ENCODE results near the gene ANTXR1. TPM values are rescaled to one million over a fixed set of nuclear protein-coding genes. Genes with fewer than 3 reads are reported as not detected.
"Not testable (repeated sequence)": the region's sequence is repeated elsewhere in the genome, so short reads cannot be mapped to it uniquely, and the experiment has no call there.

ANTXR1 gene
- total RNA-seq, 2 experiments from 2014 or later = not detected

GRCh38 chr2:69169655-69170389, 156.8 kb downstream of the ANTXR1 start:
- Mint-ChIP-seq H3K27me3 (peaks cover 33% of the 10 kb centered on the region), H3K27ac (no peak overlapping the region), H3K4me3 (no peak overlapping the region), H3K9me3 (no peaks in the 10 kb centered on the region), H3K36me3 (no peaks in the 10 kb centered on the region), H3K4me1 (ENCODE audit: low read depth) (no peaks in the 10 kb centered on the region)
- DNase-seq = peak; percentile 28
- intact Hi-C loops (cut with micrococcal nuclease) = loop anchor here (10.0 kb wide), 1 partner anchor 135 kb away; no protein-coding TSS in a partner anchor
- ChIA-PET POLR2A (no interaction called here), CTCF (no interaction called here)

GRCh38 chr2:69170661-69171060, 157.7 kb downstream of the ANTXR1 start:
- intact Hi-C loops (cut with micrococcal nuclease) = no loop called here
- H3K27ac Mint-ChIP-seq = no peak overlapping the region
- H3K4me3 Mint-ChIP-seq = no peak overlapping the region
- H3K9me3 Mint-ChIP-seq = no peaks in the 10 kb centered on the region
- ChIA-PET POLR2A (no interaction called here), CTCF (no interaction called here)
- H3K36me3 Mint-ChIP-seq = no peaks in the 10 kb centered on the region
- H3K27me3 Mint-ChIP-seq = peaks cover 31% of the 10 kb centered on the region
- no peaks in the 10 kb centered on the region for H3K4me1 Mint-ChIP-seq (ENCODE audit: low read depth)
- DNase-seq = no peak

- POLR2A ChIA-PET = no interaction called here
- no peak for DNase-seq
- Mint-ChIP-seq H3K9me3 (no peaks in the 10 kb centered on the region), H3K27me3 (peaks cover 35% of the 10 kb centered on the region), H3K36me3 (no peaks in the 10 kb centered on the region), H3K4me1 (ENCODE audit: low read depth) (no peaks in the 10 kb centered on the region), H3K4me3 (no peak overlapping the region), H3K27ac (no peak overlapping the region)
- CTCF ChIA-PET = no interaction called here
- intact Hi-C loops (cut with micrococcal nuclease) = no loop called here
These were observed 158.3 kb downstream of the ANTXR1 start for GRCh38 chr2:69171116-69171896.

GRCh38 chr2:69171897-69172525, 159.0 kb downstream of the ANTXR1 start:
- Mint-ChIP-seq H3K4me1 (ENCODE audit: low read depth) (no peaks in the 10 kb centered on the region), H3K27me3 (peaks cover 36% of the 10 kb centered on the region), H3K9me3 (no peaks in the 10 kb centered on the region), H3K36me3 (no peaks in the 10 kb centered on the region), H3K27ac (no peak overlapping the region), H3K4me3 (no peak overlapping the region)
- CTCF ChIA-PET = no interaction called here
- POLR2A ChIA-PET = no interaction called here
- no peak for DNase-seq
- intact Hi-C loops (cut with micrococcal nuclease) = no loop called here

- POLR2A ChIA-PET = no interaction called here
- Mint-ChIP-seq H3K27ac (no peak overlapping the region), H3K9me3 (no peaks in the 10 kb centered on the region), H3K36me3 (no peaks in the 10 kb centered on the region), H3K27me3 (peaks cover 36% of the 10 kb centered on the region), H3K4me1 (ENCODE audit: low read depth) (peaks cover 4% of the 10 kb centered on the region), H3K4me3 (no peak overlapping the region)
- CTCF ChIA-PET = no interaction called here
- DNase-seq = no peak
- intact Hi-C loops (cut with micrococcal nuclease) = no loop called here
These were observed 160.7 kb downstream of the ANTXR1 start for GRCh38 chr2:69173706-69174105.

GRCh38 chr2:69174211-69174610, 161.2 kb downstream of the ANTXR1 start:
- H3K9me3 Mint-ChIP-seq; CTCF ChIA-PET; H3K4me1 Mint-ChIP-seq (ENCODE audit: low read depth); intact Hi-C loops (cut with micrococcal nuclease); H3K4me3 Mint-ChIP-seq; POLR2A ChIA-PET; H3K36me3 Mint-ChIP-seq; H3K27ac Mint-ChIP-seq; DNase-seq: not testable (repeated sequence)
- peaks cover 32% of the 10 kb centered on the region for H3K27me3 Mint-ChIP-seq

- no peak for DNase-seq
- peaks cover 30% of the 10 kb centered on the region for H3K27me3 Mint-ChIP-seq
These were observed 163.1 kb downstream of the ANTXR1 start for GRCh38 chr2:69175790-69176715.

GRCh38 chr2:69177063-69177771, 164.2 kb downstream of the ANTXR1 start:
- Mint-ChIP-seq H3K27ac (no peak overlapping the region), H3K4me3 (no peak overlapping the region), H3K36me3 (no peaks in the 10 kb centered on the region), H3K27me3 (peaks cover 27% of the 10 kb centered on the region), H3K9me3 (no peaks in the 10 kb centered on the region), H3K4me1 (ENCODE audit: low read depth) (peaks cover 4% of the 10 kb centered on the region)
- DNase-seq = no peak
- intact Hi-C loops (cut with micrococcal nuclease) = no loop called here
- ChIA-PET POLR2A (no interaction called here), CTCF (no interaction called here)

More at GRCh38 chr2:69175790-69176715, 163.1 kb downstream of the ANTXR1 start:
- no peaks in the 10 kb centered on the region for H3K9me3 Mint-ChIP-seq
- POLR2A ChIA-PET = no interaction called here
- CTCF ChIA-PET = interaction anchor here (1.5 kb wide), 1 partner anchor 16 kb away, joined by 3 read pairs; no protein-coding TSS in a partner anchor
- H3K27ac Mint-ChIP-seq = no peak overlapping the region
- peaks cover 4% of the 10 kb centered on the region for H3K4me1 Mint-ChIP-seq (ENCODE audit: low read depth)
- intact Hi-C loops (cut with micrococcal nuclease) = no loop called here
- no peak overlapping the region for H3K4me3 Mint-ChIP-seq
- H3K36me3 Mint-ChIP-seq = no peaks in the 10 kb centered on the region

- ChIA-PET POLR2A (no interaction called here), CTCF (no interaction called here)
- no peak overlapping the region for H3K4me3 Mint-ChIP-seq
- no peak overlapping the region for H3K27ac Mint-ChIP-seq
- H3K4me1 Mint-ChIP-seq (ENCODE audit: low read depth) = peaks cover 4% of the 10 kb centered on the region
- no peaks in the 10 kb centered on the region for H3K36me3 Mint-ChIP-seq
- H3K27me3 Mint-ChIP-seq = peaks cover 27% of the 10 kb centered on the region
- no peak for DNase-seq
- intact Hi-C loops (cut with micrococcal nuclease) = no loop called here
- no peaks in the 10 kb centered on the region for H3K9me3 Mint-ChIP-seq
These were observed 165.0 kb downstream of the ANTXR1 start for GRCh38 chr2:69177785-69178636.

GRCh38 chr2:69178756-69179155, 165.8 kb downstream of the ANTXR1 start:
- POLR2A ChIA-PET = no interaction called here
- Mint-ChIP-seq H3K27me3 (peaks cover 27% of the 10 kb centered on the region), H3K4me3 (no peak overlapping the region), H3K4me1 (ENCODE audit: low read depth) (peaks cover 4% of the 10 kb centered on the region), H3K36me3 (no peaks in the 10 kb centered on the region), H3K9me3 (no peaks in the 10 kb centered on the region), H3K27ac (no peak overlapping the region)
- no peak for DNase-seq
- intact Hi-C loops (cut with micrococcal nuclease) = no loop called here
- CTCF ChIA-PET = no interaction called here

- Mint-ChIP-seq H3K4me3 (no peak overlapping the region), H3K4me1 (ENCODE audit: low read depth) (peaks cover 4% of the 10 kb centered on the region), H3K27ac (no peak overlapping the region), H3K9me3 (no peaks in the 10 kb centered on the region), H3K36me3 (no peaks in the 10 kb centered on the region), H3K27me3 (peaks cover 24% of the 10 kb centered on the region)
- CTCF ChIA-PET = no interaction called here
- POLR2A ChIA-PET = no interaction called here
- DNase-seq = no peak
- intact Hi-C loops (cut with micrococcal nuclease) = no loop called here
These were observed 167.2 kb downstream of the ANTXR1 start for GRCh38 chr2:69180227-69180626.

Data from activated CD4-positive, alpha-beta memory T cell treated with anti-CD3 and anti-CD28 coated beads for 36 hours (primary cell).